Trophoblast cell (in vitro differentiated cells and primary cell): Measurements from ENCODE around the gene BICD1.

Source experiments
- DNase-seq, 2 donors: peaks; one replicate each; pipeline ENCODE4 v3.0.0-alpha.2; 2016
- H2AFZ ChIP-seq: 2 replicates; pipeline ENCODE4 v1.6.1; 2013; ENCODE audit warnings: low read length, moderate library complexity, mild to moderate bottlenecking; ENCODE audit not compliant: insufficient read depth, poor library complexity
- H2AK5ac ChIP-seq: 2 replicates; pipeline ENCODE4 v1.6.1; 2013; ENCODE audit warnings: mild to moderate bottlenecking, low read length
- H2BK120ac ChIP-seq: 2 replicates; pipeline ENCODE4 v1.6.1; 2013; ENCODE audit warnings: low read length, mild to moderate bottlenecking, moderate library complexity; ENCODE audit not compliant: insufficient read depth, poor library complexity
- H2BK12ac ChIP-seq: 2 replicates; pipeline ENCODE4 v1.6.1; 2013; ENCODE audit warnings: mild to moderate bottlenecking, low read length, moderate library complexity
- H2BK5ac ChIP-seq: 2 replicates; pipeline ENCODE4 v1.6.1; 2013; ENCODE audit warnings: low read length, low read depth, moderate library complexity, mild to moderate bottlenecking; ENCODE audit not compliant: poor library complexity
- H3K14ac ChIP-seq: 2 replicates; pipeline ENCODE4 v1.6.1; 2013; ENCODE audit warnings: mild to moderate bottlenecking, low read length
- H3K18ac ChIP-seq: 2 replicates; pipeline ENCODE4 v1.6.1; 2013; ENCODE audit warnings: mild to moderate bottlenecking, low read length
- H3K23ac ChIP-seq: 2 replicates; pipeline ENCODE4 v1.6.1; 2013; ENCODE audit warnings: low read length
- H3K27ac ChIP-seq: 2 replicates; pipeline ENCODE4 v1.5.1; 2013; ENCODE audit warnings: low read depth, mild to moderate bottlenecking, inconsistent platforms, low read length, moderate library complexity
- H3K27me3 ChIP-seq: 2 replicates; pipeline ENCODE4 v1.6.1; 2013; ENCODE audit warnings: inconsistent platforms, mild to moderate bottlenecking, low read length, moderate library complexity; ENCODE audit not compliant: insufficient read depth
- H3K36me3 ChIP-seq, 2 experiments: 1 replicate in 1 of 2; 2 replicates in 1 of 2; pipeline ENCODE4 v1.6.1; 2013; ENCODE audit warnings: low read length in 2 of 2, mild to moderate bottlenecking in 2 of 2, moderate library complexity in 1 of 2; ENCODE audit not compliant: insufficient read depth in 2 of 2, control insufficient read depth in 1 of 2
- H3K4ac ChIP-seq: 2 replicates; pipeline ENCODE4 v1.6.1; 2013; ENCODE audit warnings: low read depth, mild to moderate bottlenecking, low read length, moderate library complexity
- H3K4me1 ChIP-seq, 2 experiments: 1 replicate in 1 of 2; 2 replicates in 1 of 2; pipeline ENCODE4 v1.6.1; 2013; ENCODE audit warnings: low read length in 2 of 2, mild to moderate bottlenecking in 2 of 2, moderate library complexity in 1 of 2; ENCODE audit not compliant: insufficient read depth in 2 of 2, control insufficient read depth in 1 of 2
- H3K4me2 ChIP-seq: 2 replicates; pipeline ENCODE4 v1.6.1; 2013; ENCODE audit warnings: inconsistent platforms, mild to moderate bottlenecking, low read length, moderate library complexity
- H3K4me3 ChIP-seq: 2 replicates; pipeline ENCODE4 v1.5.1; 2013; ENCODE audit warnings: mild to moderate bottlenecking, low read depth, low read length, inconsistent platforms
- H3K79me1 ChIP-seq: one replicate; pipeline ENCODE4 v1.6.1; 2013; ENCODE audit warnings: low read length
- H3K79me2 ChIP-seq: 2 replicates; pipeline ENCODE4 v1.6.1; 2013; ENCODE audit warnings: low read length, mild to moderate bottlenecking; ENCODE audit not compliant: control insufficient read depth, insufficient read depth, poor library complexity
- H3K9ac ChIP-seq: 2 replicates; pipeline ENCODE4 v1.6.1; 2013; ENCODE audit warnings: mild to moderate bottlenecking, low read length
- H3K9me3 ChIP-seq: 2 replicates; pipeline ENCODE4 v1.6.1; 2013; ENCODE audit warnings: low read depth, mild to moderate bottlenecking, control low read depth, inconsistent platforms, low read length; ENCODE audit not compliant: insufficient read depth
- H4K12ac ChIP-seq: 2 replicates; pipeline ENCODE4 v1.6.1; 2013; ENCODE audit warnings: low read depth, mild to moderate bottlenecking, low read length, moderate library complexity
- H4K8ac ChIP-seq: 2 replicates; pipeline ENCODE4 v1.6.1; 2013; ENCODE audit warnings: low read depth, mild to moderate bottlenecking, low read length, moderate library complexity
- H4K91ac ChIP-seq: one replicate; pipeline ENCODE4 v1.6.1; 2013; ENCODE audit warnings: low read depth, mild to moderate bottlenecking, low read length, moderate library complexity
- WGBS: extraction: QIAGEN DNeasy Blood & Tissue Kit; methylation state at CpG from one replicate; pipeline ENCODE4 v1.1.7; 2013; ENCODE audit warnings: missing lambda C conversion rate; ENCODE audit not compliant: insufficient read length, insufficient coverage; ENCODE audit errors: extremely low coverage; 5-methylcytosine and 5-hydroxymethylcytosine counted together

The BICD1 gene

DNA sequence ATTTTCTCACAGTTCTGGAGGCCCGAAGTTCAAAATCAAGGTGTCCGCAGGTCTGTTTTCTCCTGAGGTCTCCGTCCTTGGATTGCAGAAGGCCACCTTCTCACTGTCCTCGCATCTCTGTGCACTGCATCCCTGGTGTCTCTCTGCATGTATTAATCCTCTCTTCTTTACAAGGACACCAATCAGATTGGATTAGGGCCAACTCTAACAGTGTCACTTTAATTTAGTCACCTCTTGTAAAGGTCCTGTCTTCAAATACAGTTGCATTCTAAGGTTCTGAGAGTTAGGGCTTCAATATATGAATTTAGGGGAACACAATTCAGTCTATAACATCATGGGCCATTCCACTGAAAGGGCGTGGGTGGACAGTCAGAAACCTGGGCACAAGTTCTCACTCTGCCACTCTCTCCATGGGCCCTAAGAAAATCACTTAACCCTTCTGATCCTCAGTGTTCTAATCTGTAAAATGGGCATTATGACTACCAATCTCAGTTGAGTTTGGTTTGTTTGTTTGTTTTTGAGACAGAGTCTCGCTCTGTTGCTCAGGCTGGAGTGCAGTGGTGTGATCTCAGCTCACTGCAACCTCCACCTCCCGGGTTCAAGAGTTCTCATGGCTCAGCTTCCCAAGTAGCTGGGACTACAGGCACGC, 251.1 kb downstream of the BICD1 start:
- H3K36me3 ChIP-seq, result no peaks in the 10 kb centered on the region
- no peak overlapping the region for H2BK12ac ChIP-seq
- H3K4ac ChIP-seq, result no peak overlapping the region
- H4K8ac ChIP-seq, result no peak overlapping the region
- H3K27me3 ChIP-seq, result no peaks in the 10 kb centered on the region
- no peak overlapping the region for H3K9ac ChIP-seq
- H2AFZ ChIP-seq, result no peak overlapping the region
- H3K9me3 ChIP-seq, result no peaks in the 10 kb centered on the region
- no peak overlapping the region for H3K4me2 ChIP-seq
- H2BK5ac ChIP-seq, result no peak overlapping the region
- no peak overlapping the region for H2AK5ac ChIP-seq
- no peaks in the 10 kb centered on the region for H3K4me1 ChIP-seq
- WGBS, result no CpG with 5 or more reads among the region's 8 CpGs
- no peaks in the 10 kb centered on the region for H3K79me2 ChIP-seq
- H3K18ac ChIP-seq, result no peak overlapping the region
- no peak overlapping the region for H4K12ac ChIP-seq
- H3K23ac ChIP-seq, result no peak overlapping the region
- H3K14ac ChIP-seq, result no peak overlapping the region
- H2BK120ac ChIP-seq, result no peak overlapping the region
- H3K27ac ChIP-seq, result no peak overlapping the region
- no peak for DNase-seq
- no peaks in the 10 kb centered on the region for H3K79me1 ChIP-seq
- H4K91ac ChIP-seq, result no peak overlapping the region
- no peak overlapping the region for H3K4me3 ChIP-seq

GRCh38 chr12:32360956-32361355, 254.3 kb downstream of the BICD1 start:
- H2AK5ac ChIP-seq, result no peak overlapping the region
- H3K14ac ChIP-seq, result no peak overlapping the region
- H3K27me3 ChIP-seq, result no peaks in the 10 kb centered on the region
- no peak overlapping the region for H3K4me2 ChIP-seq
- no peaks in the 10 kb centered on the region for H3K36me3 ChIP-seq
- H2AFZ ChIP-seq, result no peak overlapping the region
- no peak overlapping the region for H3K9ac ChIP-seq
- no peaks in the 10 kb centered on the region for H3K79me1 ChIP-seq
- H2BK5ac ChIP-seq, result no peak overlapping the region
- H4K91ac ChIP-seq, result no peak overlapping the region
- no peaks in the 10 kb centered on the region for H3K9me3 ChIP-seq
- DNase-seq, result no peak
- no peaks in the 10 kb centered on the region for H3K79me2 ChIP-seq
- H4K12ac ChIP-seq, result no peak overlapping the region
- H3K18ac ChIP-seq, result no peak overlapping the region
- no peak overlapping the region for H2BK12ac ChIP-seq
- no CpG with 5 or more reads among the region's 6 CpGs for WGBS
- no peaks in the 10 kb centered on the region for H3K4me1 ChIP-seq
- no peak overlapping the region for H3K4ac ChIP-seq
- H3K4me3 ChIP-seq, result no peak overlapping the region
- no peak overlapping the region for H3K23ac ChIP-seq
- no peak overlapping the region for H4K8ac ChIP-seq
- H2BK120ac ChIP-seq, result no peak overlapping the region
- no peak overlapping the region for H3K27ac ChIP-seq

- Histone ChIP-seq H3K18ac (no peak overlapping the region), H3K4me2 (no peak overlapping the region), H3K14ac (no peak overlapping the region), H3K36me3 (no peaks in the 10 kb centered on the region), H3K27ac (no peak overlapping the region), H2BK5ac (no peak overlapping the region), H3K9ac (no peak overlapping the region), H4K12ac (no peak overlapping the region), H3K4ac (no peak overlapping the region), H3K4me3 (no peak overlapping the region), H3K4me1 (no peaks in the 10 kb centered on the region), H3K79me1 (no peaks in the 10 kb centered on the region), H2BK12ac (no peak overlapping the region), H4K8ac (no peak overlapping the region), H2AK5ac (no peak overlapping the region), H3K27me3 (no peaks in the 10 kb centered on the region), H2AFZ (no peak overlapping the region), H2BK120ac (no peak overlapping the region), H3K79me2 (no peaks in the 10 kb centered on the region), H4K91ac (no peak overlapping the region), H3K23ac (no peak overlapping the region), H3K9me3 (no peaks in the 10 kb centered on the region)
- DNase-seq, result no peak
- no CpG with 5 or more reads among the region's 3 CpGs for whole genome bisulfite sequencing
These were observed 256.2 kb downstream of the BICD1 start for GRCh38 chr12:32362892-32363291.

- Histone ChIP-seq H3K4me3 (no peak overlapping the region), H4K91ac (no peak overlapping the region), H3K4me1 (no peaks in the 10 kb centered on the region), H4K12ac (no peak overlapping the region), H2BK12ac (no peak overlapping the region), H3K18ac (no peak overlapping the region), H2AK5ac (no peak overlapping the region), H3K79me2 (no peaks in the 10 kb centered on the region), H2BK5ac (no peak overlapping the region), H3K23ac (no peak overlapping the region), H3K9me3 (no peaks in the 10 kb centered on the region), H3K27ac (no peak overlapping the region), H3K4ac (no peak overlapping the region), H3K79me1 (no peaks in the 10 kb centered on the region), H2BK120ac (no peak overlapping the region), H2AFZ (no peak overlapping the region), H3K9ac (no peak overlapping the region), H3K4me2 (no peak overlapping the region), H4K8ac (no peak overlapping the region), H3K27me3 (no peaks in the 10 kb centered on the region), H3K36me3 (no peaks in the 10 kb centered on the region), H3K14ac (no peak overlapping the region)
- peak; percentile 79 to 95 for DNase-seq
- no CpG with 5 or more reads among the region's 5 CpGs for WGBS
These were observed 258.9 kb downstream of the BICD1 start for GRCh38 chr12:32365473-32366064.
